DMS153 treated with DMSO at 0.1 percent for 48 hours (cell line): Measurements from ENCODE around the gene CFAP65.

Experiments used
- DNase-seq: peaks from one replicate; lab custom pipeline; 2025; ENCODE audit not compliant: unreplicated experiment; lab: John Stamatoyannopoulos, UW

The CFAP65 gene

GRCh38 chr2:219032051-219032745 lies 9.1 kb downstream of the CFAP65 start:
- DNase-seq = no peak

GRCh38 chr2:219031005-219031738 lies 10.1 kb downstream of the CFAP65 start:
- no peak for DNase-seq

- no peak for DNase-seq
Observed at GRCh38 chr2:219030177-219030940, 11.0 kb downstream of the CFAP65 start.

- DNase-seq = peak; percentile 28
Observed at GRCh38 chr2:219029829-219030165, 11.5 kb downstream of the CFAP65 start.

GRCh38 chr2:219028996-219029828 lies 12.1 kb downstream of the CFAP65 start:
- DNase-seq = no peak

GRCh38 chr2:219028141-219028540 lies 13.2 kb downstream of the CFAP65 start:
- no peak for DNase-seq

- no peak for DNase-seq
Observed at GRCh38 chr2:219027511-219028055, 13.7 kb downstream of the CFAP65 start.

- no peak for DNase-seq
Observed at GRCh38 chr2:219026946-219027345, 14.4 kb downstream of the CFAP65 start.

GRCh38 chr2:219025637-219026585 lies 15.4 kb downstream of the CFAP65 start:
- DNase-seq = no peak

GRCh38 chr2:219024059-219024458 lies 17.3 kb downstream of the CFAP65 start:
- no peak for DNase-seq

GRCh38 chr2:219023045-219023605 lies 18.2 kb downstream of the CFAP65 start:
- DNase-seq = no peak

GRCh38 chr2:219022616-219023015 lies 18.7 kb downstream of the CFAP65 start:
- no peak for DNase-seq

GRCh38 chr2:219022041-219022440 lies 19.3 kb downstream of the CFAP65 start:
- no peak for DNase-seq

- no peak for DNase-seq
Observed at GRCh38 chr2:219021591-219021990, 19.7 kb downstream of the CFAP65 start.

GRCh38 chr2:219020604-219021365 lies 20.5 kb downstream of the CFAP65 start:
- no peak for DNase-seq

- DNase-seq = no peak
Observed at GRCh38 chr2:219019436-219019835, 21.9 kb downstream of the CFAP65 start.

GRCh38 chr2:219018726-219019125 lies 22.6 kb downstream of the CFAP65 start:
- DNase-seq = no peak

- no peak for DNase-seq
Observed at GRCh38 chr2:219018286-219018685, 23.0 kb downstream of the CFAP65 start.
